ENCODE data around the gene CD200R1L. TPM values are rescaled to one million over a fixed set of nuclear protein-coding genes. Genes with fewer than 3 reads are reported as not detected.
"Not testable (repeated sequence)": the region's sequence is repeated elsewhere in the genome, so short reads cannot be mapped to it uniquely, and the experiment has no call there.

The CD200R1L gene
- total RNA-seq, 1 donor from 2014 or later, result not detected

DNA sequence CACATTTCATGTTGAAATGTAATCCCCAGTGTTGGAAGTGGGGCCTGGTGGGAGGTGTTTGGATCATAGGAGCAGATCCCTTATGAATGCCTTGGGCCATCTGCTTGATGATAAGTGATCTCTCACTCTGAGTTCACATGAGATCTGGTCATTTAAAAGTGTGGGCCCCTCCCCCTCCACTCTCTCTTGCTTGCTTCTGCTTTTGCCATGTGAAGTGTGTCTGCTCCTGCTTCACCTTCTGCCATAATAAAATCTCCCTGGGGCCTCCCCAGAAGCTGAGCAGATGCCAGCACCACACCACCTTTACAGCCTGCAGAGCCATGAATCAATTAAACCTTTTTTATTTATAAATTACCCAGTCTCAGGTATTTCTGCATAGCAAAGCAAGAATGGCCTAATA, 14.2 kb upstream of the CD200R1L start:
- no peak for DNase-seq (ENCODE audit: extremely low spot score, unreplicated experiment)
- Mint-ChIP-seq H3K4me3 (no peak overlapping the region), H3K27ac (no peak overlapping the region), H3K36me3 (no peaks in the 10 kb centered on the region), H3K9me3 (peaks cover 17% of the 10 kb centered on the region), H3K4me1 (ENCODE audit: unreplicated experiment) (no peaks in the 10 kb centered on the region), H3K27me3 (no peaks in the 10 kb centered on the region)
- TF ChIP-seq, protein P1, sequence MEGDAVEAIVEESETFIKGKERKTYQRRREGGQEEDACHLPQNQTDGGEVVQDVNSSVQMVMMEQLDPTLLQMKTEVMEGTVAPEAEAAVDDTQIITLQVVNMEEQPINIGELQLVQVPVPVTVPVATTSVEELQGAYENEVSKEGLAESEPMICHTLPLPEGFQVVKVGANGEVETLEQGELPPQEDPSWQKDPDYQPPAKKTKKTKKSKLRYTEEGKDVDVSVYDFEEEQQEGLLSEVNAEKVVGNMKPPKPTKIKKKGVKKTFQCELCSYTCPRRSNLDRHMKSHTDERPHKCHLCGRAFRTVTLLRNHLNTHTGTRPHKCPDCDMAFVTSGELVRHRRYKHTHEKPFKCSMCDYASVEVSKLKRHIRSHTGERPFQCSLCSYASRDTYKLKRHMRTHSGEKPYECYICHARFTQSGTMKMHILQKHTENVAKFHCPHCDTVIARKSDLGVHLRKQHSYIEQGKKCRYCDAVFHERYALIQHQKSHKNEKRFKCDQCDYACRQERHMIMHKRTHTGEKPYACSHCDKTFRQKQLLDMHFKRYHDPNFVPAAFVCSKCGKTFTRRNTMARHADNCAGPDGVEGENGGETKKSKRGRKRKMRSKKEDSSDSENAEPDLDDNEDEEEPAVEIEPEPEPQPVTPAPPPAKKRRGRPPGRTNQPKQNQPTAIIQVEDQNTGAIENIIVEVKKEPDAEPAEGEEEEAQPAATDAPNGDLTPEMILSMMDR (conservative IDR thresholded peaks at IDR 0.05), result no peak

DNA sequence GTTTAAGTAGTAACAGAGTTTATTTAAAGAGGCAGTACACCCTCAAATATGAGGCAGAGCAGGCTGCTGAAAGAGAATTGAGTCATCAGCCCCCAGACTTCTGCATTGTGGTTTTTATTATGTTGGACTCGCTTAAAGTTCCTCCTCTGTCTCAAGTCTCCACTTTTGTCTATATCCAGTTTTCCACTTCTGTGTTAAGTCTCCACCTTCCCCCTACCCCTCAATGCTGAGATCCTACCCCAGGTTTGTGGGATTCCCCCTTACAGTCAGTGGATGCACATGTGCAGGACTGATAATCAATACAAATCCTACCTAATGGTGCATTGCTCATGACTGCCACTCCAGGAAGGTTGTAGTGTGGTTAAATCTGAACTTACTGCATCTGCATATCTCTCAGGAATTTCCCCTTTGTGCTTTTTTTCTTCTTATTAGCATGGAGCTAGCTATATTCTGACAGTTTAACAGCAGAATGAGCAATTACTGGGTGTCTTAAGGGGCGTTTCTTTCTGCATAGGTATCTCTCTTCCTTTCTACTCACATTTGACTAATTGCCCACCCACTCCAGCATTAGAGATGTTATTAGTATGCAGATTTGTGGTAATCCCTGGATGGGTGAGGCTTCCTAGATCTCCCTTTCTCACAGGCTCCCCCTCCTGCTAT, 11.9 kb upstream of the CD200R1L start:
- TF ChIP-seq, protein P1 (conservative IDR thresholded peaks at IDR 0.05), result no peak
- H3K4me3 Mint-ChIP-seq, result no peak overlapping the region
- H3K27me3 Mint-ChIP-seq, result no peaks in the 10 kb centered on the region
- peaks cover 17% of the 10 kb centered on the region for H3K9me3 Mint-ChIP-seq
- H3K4me1 Mint-ChIP-seq (ENCODE audit: unreplicated experiment), result no peaks in the 10 kb centered on the region
- no peak overlapping the region for H3K27ac Mint-ChIP-seq
- H3K36me3 Mint-ChIP-seq, result no peaks in the 10 kb centered on the region
- no peak for DNase-seq (ENCODE audit: extremely low spot score, unreplicated experiment)

DNA sequence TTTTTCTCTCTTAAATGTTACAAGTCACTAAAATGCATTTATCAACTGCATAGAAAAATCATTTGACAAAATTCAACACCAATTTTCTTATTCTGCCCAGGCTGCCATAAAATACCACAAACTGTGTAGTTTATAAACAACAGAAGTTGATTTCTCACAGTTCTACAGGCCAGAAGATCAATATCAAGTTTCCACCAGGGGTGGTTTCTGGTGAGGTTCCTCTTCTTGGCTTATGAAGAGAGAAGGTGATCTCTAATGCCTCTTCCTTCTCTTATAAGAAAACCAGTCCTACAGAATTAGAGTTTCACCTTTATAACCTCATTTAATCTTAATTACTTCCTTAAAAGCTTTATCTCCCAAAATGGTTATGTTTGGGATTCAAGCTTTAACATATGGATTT, 10.9 kb upstream of the CD200R1L start:
- TF ChIP-seq, protein P1 (conservative IDR thresholded peaks at IDR 0.05), result no peak
- Mint-ChIP-seq H3K36me3 (no peaks in the 10 kb centered on the region), H3K27me3 (peaks cover 2% of the 10 kb centered on the region), H3K4me3 (no peak overlapping the region), H3K27ac (no peak overlapping the region), H3K4me1 (ENCODE audit: unreplicated experiment) (no peaks in the 10 kb centered on the region), H3K9me3 (peaks cover 17% of the 10 kb centered on the region)
- no peak for DNase-seq (ENCODE audit: extremely low spot score, unreplicated experiment)

DNA sequence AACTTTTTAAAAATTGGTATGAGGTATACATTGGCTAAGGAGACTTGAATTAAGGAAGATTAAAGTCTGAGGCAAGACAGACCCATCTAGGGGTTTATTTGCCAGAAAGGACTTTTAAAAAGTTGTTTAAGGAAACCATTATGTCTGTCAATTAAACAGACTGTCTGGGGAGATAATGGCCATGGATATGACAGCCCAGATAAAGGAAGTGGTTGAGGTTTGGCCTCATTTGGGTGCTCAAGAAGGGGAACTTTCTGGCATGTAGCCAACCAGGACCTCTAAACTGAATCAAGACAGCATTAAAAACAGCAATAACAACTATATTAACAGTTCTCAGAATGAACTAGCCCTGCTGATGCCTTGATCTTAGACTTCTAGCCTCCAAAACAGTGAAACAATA, 9.9 kb upstream of the CD200R1L start:
- Mint-ChIP-seq H3K4me1 (ENCODE audit: unreplicated experiment) (no peaks in the 10 kb centered on the region), H3K4me3 (no peak overlapping the region), H3K9me3 (peaks cover 26% of the 10 kb centered on the region), H3K27ac (no peak overlapping the region), H3K36me3 (no peaks in the 10 kb centered on the region), H3K27me3 (peaks cover 3% of the 10 kb centered on the region)
- DNase-seq (ENCODE audit: extremely low spot score, unreplicated experiment), result no peak
- TF ChIP-seq, protein P1 (conservative IDR thresholded peaks at IDR 0.05), result no peak

- peaks cover 3% of the 10 kb centered on the region for H3K27me3 Mint-ChIP-seq
- H3K9me3 Mint-ChIP-seq, result peaks cover 30% of the 10 kb centered on the region
- TF ChIP-seq, protein P1 (conservative IDR thresholded peaks at IDR 0.05), result no peak
- H3K27ac Mint-ChIP-seq, result no peak overlapping the region
- H3K36me3 Mint-ChIP-seq, result no peaks in the 10 kb centered on the region
- H3K4me1 Mint-ChIP-seq (ENCODE audit: unreplicated experiment), result no peaks in the 10 kb centered on the region
- H3K4me3 Mint-ChIP-seq, result no peak overlapping the region
- DNase-seq (ENCODE audit: extremely low spot score, unreplicated experiment), result no peak
Observed at GRCh38 chr3:112855883-112856282, 9.2 kb upstream of the CD200R1L start.

GRCh38 chr3:112855074-112855473, 8.4 kb upstream of the CD200R1L start:
- H3K27me3 Mint-ChIP-seq; DNase-seq (ENCODE audit: extremely low spot score, unreplicated experiment); H3K4me3 Mint-ChIP-seq; H3K27ac Mint-ChIP-seq; H3K36me3 Mint-ChIP-seq; H3K4me1 Mint-ChIP-seq (ENCODE audit: unreplicated experiment): not testable (repeated sequence)
- H3K9me3 Mint-ChIP-seq, result peaks cover 35% of the 10 kb centered on the region
